Right atrium auricular region (tissue), 2 donors: ENCODE data around the gene PLA2G6. TPM values are rescaled to one million over a fixed set of nuclear protein-coding genes. Genes with fewer than 3 reads are reported as not detected.

Source experiments
- DNase-seq: peaks from one replicate; pipeline ENCODE4 v3.0.0-alpha.2; 2019; ENCODE audit warnings: low spot score
- H3K27ac ChIP-seq, 2 donors: fragments of 200-600 bp; sonication (generic); 1 replicate in 1 of 2; 2 replicates in 1 of 2; pipeline ENCODE4 v1.5.1; 2016 to 2019
- H3K27me3 ChIP-seq, 2 donors: fragments of 200-600 bp; sonication (generic); one replicate each; pipeline versions ENCODE4 v1.5.1 to v1.6.0; 2017 to 2019
- H3K36me3 ChIP-seq: fragments of 200-600 bp; sonication (generic); one replicate; pipeline ENCODE4 v1.5.1; 2016
- H3K4me1 ChIP-seq, 2 donors: fragments of 200-600 bp; sonication (generic); one replicate each; pipeline versions ENCODE4 v1.5.1 to v1.6.0; 2017 to 2019
- H3K4me3 ChIP-seq, 2 donors: fragments of 200-600 bp; sonication (generic); 1 replicate in 1 of 2; 2 replicates in 1 of 2; pipeline ENCODE4 v1.5.1; 2017 to 2019; ENCODE audit warnings: mild to moderate bottlenecking in 1 of 2, moderate library complexity in 1 of 2
- H3K9me3 ChIP-seq, 2 donors: fragments of 200-600 bp; sonication (generic); one replicate each; pipeline ENCODE4 v1.5.1; 2019
- CTCF ChIP-seq, 2 donors: fragments of 200-600 bp; sonication (generic); IDR thresholded peaks; one replicate each; pipeline ENCODE4 v1.5.1; 2019; ENCODE audit warnings: antibody characterized with exemption in 2 of 2
- total RNA-seq, 2 donors: library from RNA; depleted of rRNA; stranded (reverse); fragments of >200 nt; gene quantifications; one replicate each; pipeline ENCODE4 v1.1.0, GENCODE V29; 2016

Gene PLA2G6
- total RNA-seq, 2 donors from 2014 or later, result 9.0 to 15.6 TPM

GRCh38 chr22:38203090-38203810, 21.6 kb upstream of the PLA2G6 start:
- peaks cover 0 to 27% of the 10 kb centered on the region in 2 donors for H3K4me1 ChIP-seq
- no peaks in the 10 kb centered on the region for H3K36me3 ChIP-seq
- peak overlapping the region; percentile 91 to 95 for H3K4me3 ChIP-seq
- no peaks in the 10 kb centered on the region for H3K27me3 ChIP-seq
- no peak for DNase-seq
- no peaks in the 10 kb centered on the region for H3K9me3 ChIP-seq
- no peak for TF ChIP-seq CTCF (IDR thresholded peaks at IDR 0.05)
- peak overlapping the region; percentile 100 for H3K27ac ChIP-seq

GRCh38 chr22:38202437-38203089, 20.9 kb upstream of the PLA2G6 start:
- no peaks in the 10 kb centered on the region for H3K36me3 ChIP-seq

GRCh38 chr22:38201711-38202436, 20.2 kb upstream of the PLA2G6 start, which contains the start of gene MAFF:
TSS of gene MAFF (plus strand) at chr22:38201994. CDS start at chr22:38213854, 11,860 bp downstream.
- Histone ChIP-seq H3K27ac (peak within 1 kb of the TSS; percentile 100), H3K4me3 (peak within 1 kb of the TSS; percentile 91 to 95)
- no peak for TF ChIP-seq CTCF (IDR thresholded peaks at IDR 0.05)

More at GRCh38 chr22:38202437-38203089, 20.9 kb upstream of the PLA2G6 start:
- no peaks in the 10 kb centered on the region for H3K9me3 ChIP-seq
- peak overlapping the region; percentile 91 to 95 for H3K4me3 ChIP-seq
- peak in 1 of 2 donors; percentile 51 for TF ChIP-seq CTCF (IDR thresholded peaks at IDR 0.05)
- peak; percentile 93 for DNase-seq
- H3K27me3 ChIP-seq, result no peaks in the 10 kb centered on the region
- peaks cover 0 to 27% of the 10 kb centered on the region in 2 donors for H3K4me1 ChIP-seq
- H3K27ac ChIP-seq, result peak overlapping the region; percentile 100

DNA sequence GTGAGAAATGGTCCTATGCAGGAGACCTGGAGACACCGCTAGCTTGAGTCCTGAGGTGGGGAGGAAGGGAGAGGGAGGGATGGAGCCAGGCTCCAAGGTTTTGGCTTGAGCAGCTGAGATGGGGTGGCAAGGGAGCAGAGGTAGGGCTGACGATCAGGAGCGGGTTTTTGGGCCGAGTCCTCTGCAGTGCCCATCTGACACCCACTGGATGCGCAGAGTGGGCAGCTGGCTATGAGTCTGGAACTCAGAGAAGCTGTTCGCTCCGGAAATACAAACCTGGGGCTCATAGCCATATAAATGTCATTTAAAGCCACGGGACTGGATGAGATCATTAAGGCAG, 19.7 kb upstream of the PLA2G6 start:
- Histone ChIP-seq H3K4me3 (peak overlapping the region; percentile 16 to 91), H3K27ac (peak overlapping the region; percentile 100), H3K9me3 (no peaks in the 10 kb centered on the region), H3K36me3 (no peaks in the 10 kb centered on the region), H3K27me3 (no peaks in the 10 kb centered on the region), H3K4me1 (peaks cover 0 to 27% of the 10 kb centered on the region in 2 donors)
- no peak for DNase-seq
- no peak for TF ChIP-seq CTCF (IDR thresholded peaks at IDR 0.05)

More at GRCh38 chr22:38201711-38202436, 20.2 kb upstream of the PLA2G6 start, which contains the start of gene MAFF:
- DNase-seq, result peak; percentile 98
- Histone ChIP-seq H3K27me3 (no peaks in the 10 kb centered on the region), H3K36me3 (no peaks in the 10 kb centered on the region), H3K4me1 (peaks cover 0 to 27% of the 10 kb centered on the region in 2 donors), H3K9me3 (no peaks in the 10 kb centered on the region)

DNA sequence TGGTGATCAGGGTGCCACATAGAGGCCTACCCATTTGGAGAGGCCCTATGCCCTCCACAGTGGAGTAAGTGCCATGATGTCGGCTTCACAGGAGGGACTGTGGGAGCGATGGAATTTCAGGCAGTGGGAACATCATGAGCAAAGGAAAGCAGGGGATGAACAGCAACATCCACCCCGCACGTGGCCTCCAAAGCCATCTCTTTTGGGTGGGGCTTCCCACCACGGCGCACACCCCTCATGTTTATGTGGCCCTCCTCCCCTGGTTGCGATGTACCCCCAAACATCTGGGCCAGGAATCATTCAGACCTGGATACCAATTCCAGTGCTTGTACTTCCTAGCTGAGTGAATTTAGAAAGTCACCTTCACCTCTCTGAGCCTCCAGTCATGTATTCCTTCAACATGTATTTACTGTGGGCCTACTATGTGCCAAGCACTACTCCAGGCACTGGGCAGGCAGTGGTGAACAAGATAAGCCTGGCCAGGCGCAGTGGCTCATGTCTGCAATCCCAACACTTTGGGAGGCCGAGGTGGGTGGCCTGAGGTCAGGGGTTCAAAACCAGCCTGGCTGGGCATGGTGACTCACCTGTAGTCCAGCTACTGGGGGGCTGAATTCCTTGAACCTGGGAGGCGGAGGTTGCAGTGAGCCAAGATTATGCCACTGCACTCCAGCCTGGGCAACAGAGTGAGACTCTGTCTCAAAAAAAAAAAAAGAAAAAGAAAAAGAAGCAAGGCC, 18.4 kb upstream of the PLA2G6 start:
- Histone ChIP-seq H3K27me3 (no peaks in the 10 kb centered on the region), H3K4me3 (no peak overlapping the region), H3K36me3 (no peaks in the 10 kb centered on the region), H3K27ac (no peak overlapping the region), H3K9me3 (no peaks in the 10 kb centered on the region), H3K4me1 (peaks cover 0 to 25% of the 10 kb centered on the region in 2 donors)
- TF ChIP-seq CTCF (IDR thresholded peaks at IDR 0.05), result no peak
- no peak for DNase-seq
